ENCODE data around the gene PSMD2. TPM values are rescaled to one million over a fixed set of nuclear protein-coding genes. Genes with fewer than 3 reads are reported as not detected.
A peak's percentile ranks its signal among the peaks of the same experiment; 100 is the strongest.

The PSMD2 gene
- total RNA-seq, 2 donors from 2014 or later = 75.0 to 83.7 TPM

GRCh38 chr3:184282941-184283340, 16.1 kb upstream of the PSMD2 start:
- intact Hi-C loops (cut with DNase I) = no loop called here
- H3K36me3 ChIP-seq (replicated peaks in 1 of 2; ENCODE audit: insufficient read depth in 1 of 2, low read depth in 2 of 2) = no peaks in the 10 kb centered on the region
- H3K4me1 ChIP-seq = peaks cover 6% of the 10 kb centered on the region
- no peak overlapping the region for H3K27ac ChIP-seq
- no peak overlapping the region for H3K4me3 ChIP-seq
- DNase-seq = no peak
- 84 to 85% methylated on average over 4 of the region's 4 CpGs for WGBS, 2 donors
- H3K9me3 ChIP-seq = no peaks in the 10 kb centered on the region
- TF ChIP-seq CTCF (IDR thresholded peaks at IDR 0.05) (no peak), POLR2A (IDR thresholded peaks at IDR 0.05) (no peak)
- no peaks in the 10 kb centered on the region for H3K27me3 ChIP-seq
- no peak for ATAC-seq

GRCh38 chr3:184283681-184284080, 15.4 kb upstream of the PSMD2 start:
- H3K4me1 ChIP-seq = peaks cover 6% of the 10 kb centered on the region
- no peak for TF ChIP-seq CTCF (IDR thresholded peaks at IDR 0.05)
- no peak for TF ChIP-seq POLR2A (IDR thresholded peaks at IDR 0.05)
- no peak overlapping the region for H3K4me3 ChIP-seq
- H3K9me3 ChIP-seq = no peaks in the 10 kb centered on the region
- H3K27me3 ChIP-seq = no peaks in the 10 kb centered on the region
- DNase-seq = no peak
- no peak for ATAC-seq
- intact Hi-C loops (cut with DNase I) = no loop called here
- 82 to 89% methylated on average over 8 of the region's 8 CpGs for WGBS, 2 donors
- no peak overlapping the region for H3K27ac ChIP-seq
- no peaks in the 10 kb centered on the region for H3K36me3 ChIP-seq (replicated peaks in 1 of 2; ENCODE audit: insufficient read depth in 1 of 2, low read depth in 2 of 2)

GRCh38 chr3:184284696-184285095, 14.3 kb upstream of the PSMD2 start:
- no peak overlapping the region for H3K4me3 ChIP-seq
- 6 to 25% methylated on average over 3 to 4 of the region's 4 CpGs for WGBS, 2 donors
- no peaks in the 10 kb centered on the region for H3K36me3 ChIP-seq (replicated peaks in 1 of 2; ENCODE audit: insufficient read depth in 1 of 2, low read depth in 2 of 2)
- peaks cover 6% of the 10 kb centered on the region for H3K4me1 ChIP-seq
- DNase-seq (peak; percentile 73 to 90 (median 82)), ATAC-seq (peak; percentile 92)
- H3K27ac ChIP-seq = no peak overlapping the region
- no peak for TF ChIP-seq POLR2A (IDR thresholded peaks at IDR 0.05)
- peak in 6 of 7 experiments; percentile 26 to 69 (median 64) for TF ChIP-seq CTCF (IDR thresholded peaks at IDR 0.05)
- H3K9me3 ChIP-seq = no peaks in the 10 kb centered on the region
- intact Hi-C loops (cut with DNase I) = no loop called here
- no peaks in the 10 kb centered on the region for H3K27me3 ChIP-seq

GRCh38 chr3:184289426-184289938, 9.6 kb upstream of the PSMD2 start:
- Histone ChIP-seq H3K27me3 (no peaks in the 10 kb centered on the region), H3K36me3 (replicated peaks in 1 of 2; ENCODE audit: insufficient read depth in 1 of 2, low read depth in 2 of 2) (no peaks in the 10 kb centered on the region), H3K4me3 (no peak overlapping the region), H3K9me3 (no peaks in the 10 kb centered on the region), H3K4me1 (peaks cover 5% of the 10 kb centered on the region), H3K27ac (no peak overlapping the region)
- ATAC-seq = peak; percentile 73
- WGBS, 2 donors = 10 to 11% methylated on average over 10 of the region's 10 CpGs
- DNase-seq = peak; percentile 59 to 71 (median 66)
- intact Hi-C loops (cut with DNase I) = no loop called here
- TF ChIP-seq CTCF (IDR thresholded peaks at IDR 0.05) (peak; percentile 35 to 72 (median 59)), POLR2A (IDR thresholded peaks at IDR 0.05) (no peak)

GRCh38 chr3:184290331-184290730, 8.7 kb upstream of the PSMD2 start:
- Histone ChIP-seq H3K27me3 (no peaks in the 10 kb centered on the region), H3K9me3 (no peaks in the 10 kb centered on the region), H3K36me3 (replicated peaks in 1 of 2; ENCODE audit: insufficient read depth in 1 of 2, low read depth in 2 of 2) (no peaks in the 10 kb centered on the region), H3K27ac (no peak overlapping the region), H3K4me1 (no peaks in the 10 kb centered on the region), H3K4me3 (no peak overlapping the region)
- ATAC-seq = no peak
- intact Hi-C loops (cut with DNase I) = no loop called here
- TF ChIP-seq CTCF (IDR thresholded peaks at IDR 0.05) = no peak
- TF ChIP-seq POLR2A (IDR thresholded peaks at IDR 0.05) = no peak
- WGBS, 2 donors = 76 to 78% methylated on average over 9 to 10 of the region's 10 CpGs
- no peak for DNase-seq
